Measurements from ENCODE around the gene ZNF580. TPM values are rescaled to one million over a fixed set of nuclear protein-coding genes. Genes with fewer than 3 reads are reported as not detected.

Gene ZNF580
- polyA plus RNA-seq, 1 donor (not counting 4 experiments of a cell fraction or from before 2014, with no cell fraction given) = 3.0 TPM

GRCh38 chr19:55598719-55599467 is 41.9 kb upstream of the ZNF580 start:
- H2AFZ ChIP-seq (ENCODE audit: control insufficient read depth, low read length) = peak overlapping the region; percentile 56
- TF ChIP-seq EZH2 (IDR thresholded peaks at IDR 0.05; ENCODE audit: low read length) = no peak
- H3K79me2 ChIP-seq (ENCODE audit: control insufficient read depth, insufficient read depth, low read length) = no peaks in the 10 kb centered on the region
- no peaks in the 10 kb centered on the region for H3K9me3 ChIP-seq (ENCODE audit: control insufficient read depth, low read depth, low read length)
- H4K20me1 ChIP-seq (ENCODE audit: control insufficient read depth, extremely low read depth, insufficient read depth, low read length) = no peaks in the 10 kb centered on the region
- H3K9me1 ChIP-seq (ENCODE audit: control insufficient read depth, extremely low read depth, insufficient read depth, low read length) = no peaks in the 10 kb centered on the region
- H3K9ac ChIP-seq (ENCODE audit: control insufficient read depth, extremely low read depth, insufficient read depth, low read length) = peak overlapping the region; percentile 95
- H3K4me3 ChIP-seq (ENCODE audit: control insufficient read depth in 2 of 3, extremely low read depth in 1 of 3, insufficient read depth in 2 of 3, low read depth in 1 of 3, low read length in 3 of 3) = peak overlapping the region; percentile 57 to 75 (median 72)
- H3K4me2 ChIP-seq (ENCODE audit: control insufficient read depth, extremely low read depth, insufficient read depth, low read depth, low read length) = peak overlapping the region; percentile 41
- peak overlapping the region; percentile 97 for H3K27ac ChIP-seq (ENCODE audit: control insufficient read depth, insufficient read depth, low read length)
- FAIRE-seq = no peak
- H3K4me1 ChIP-seq (ENCODE audit: control insufficient read depth, extremely low read depth, insufficient read depth, low read length) = peaks cover 9% of the 10 kb centered on the region
- H3K36me3 ChIP-seq (ENCODE audit: control insufficient read depth in 2 of 2, extremely low read depth in 1 of 2, insufficient read depth in 2 of 2, low read length in 2 of 2) = peaks cover 5 to 9% of the 10 kb centered on the region in 2 experiments
- peak; percentile 95 for DNase-seq (ENCODE audit: low read depth, low spot score)
- no peaks in the 10 kb centered on the region for H3K27me3 ChIP-seq (ENCODE audit: control insufficient read depth, extremely low read depth, insufficient read depth, low read length)
- dilution Hi-C loops (cut with MboI; ENCODE audit: extremely low pct_ligation_motif_present, low sequenced_read_pairs) = no loop called here

GRCh38 chr19:55599468-55599841 is 41.3 kb upstream of the ZNF580 start, which contains the start of gene FIZ1:
TSS of gene FIZ1 (minus strand) at chr19:55599517. CDS start at chr19:55597865, 1,652 bp downstream.
- Histone ChIP-seq H3K9ac (ENCODE audit: control insufficient read depth, extremely low read depth, insufficient read depth, low read length) (peak within 1 kb of the TSS; percentile 95), H3K36me3 (ENCODE audit: control insufficient read depth in 2 of 2, extremely low read depth in 1 of 2, insufficient read depth in 2 of 2, low read length in 2 of 2) (peaks cover 5 to 9% of the 10 kb centered on the region in 2 experiments), H3K27ac (ENCODE audit: control insufficient read depth, insufficient read depth, low read length) (peak within 1 kb of the TSS; percentile 97), H3K4me1 (ENCODE audit: control insufficient read depth, extremely low read depth, insufficient read depth, low read length) (peaks cover 11% of the 10 kb centered on the region), H3K9me3 (ENCODE audit: control insufficient read depth, low read depth, low read length) (no peaks in the 10 kb centered on the region), H3K27me3 (ENCODE audit: control insufficient read depth, extremely low read depth, insufficient read depth, low read length) (no peaks in the 10 kb centered on the region), H3K4me3 (ENCODE audit: control insufficient read depth in 2 of 3, extremely low read depth in 1 of 3, insufficient read depth in 2 of 3, low read depth in 1 of 3, low read length in 3 of 3) (peak within 1 kb of the TSS; percentile 57 to 75 (median 72)), H4K20me1 (ENCODE audit: control insufficient read depth, extremely low read depth, insufficient read depth, low read length) (no peaks in the 10 kb centered on the region), H2AFZ (ENCODE audit: control insufficient read depth, low read length) (peak within 1 kb of the TSS; percentile 95), H3K79me2 (ENCODE audit: control insufficient read depth, insufficient read depth, low read length) (no peaks in the 10 kb centered on the region), H3K9me1 (ENCODE audit: control insufficient read depth, extremely low read depth, insufficient read depth, low read length) (no peaks in the 10 kb centered on the region), H3K4me2 (ENCODE audit: control insufficient read depth, extremely low read depth, insufficient read depth, low read depth, low read length) (peak within 1 kb of the TSS; percentile 72)
- dilution Hi-C loops (cut with MboI; ENCODE audit: extremely low pct_ligation_motif_present, low sequenced_read_pairs) = no loop called here
- TF ChIP-seq EZH2 (IDR thresholded peaks at IDR 0.05; ENCODE audit: low read length) (no peak), CTCF (optimal IDR thresholded peaks at IDR 0.05 in 1 of 3, IDR thresholded peaks at IDR 0.05 in 1 of 3, conservative IDR thresholded peaks at IDR 0.05 in 1 of 3; ENCODE audit: extremely low read depth in 1 of 3, insufficient read depth in 2 of 3, low read length in 3 of 3) (no peak)
- peak; percentile 94 for DNase-seq (ENCODE audit: low read depth, low spot score)
- no peak for FAIRE-seq
